CD4-positive, alpha-beta T cell treated with Interleukin-12 subunit alpha and Interleukin-12 subunit beta, for 1 hour (primary cell): ENCODE measurements around the gene CATSPERE.
"Not testable (repeated sequence)": the region's sequence is repeated elsewhere in the genome, so short reads cannot be mapped to it uniquely, and the experiment has no call there.

Experiments
- DNase-seq: peaks from one replicate; pipeline ENCODE4 v3.0.0-alpha.2; 2020

Gene CATSPERE

GRCh38 chr1:244639561-244639960 is 178.5 kb downstream of the CATSPERE start:
- DNase-seq: no peak

- no peak for DNase-seq
Observed at GRCh38 chr1:244640917-244641316, 179.8 kb downstream of the CATSPERE start.

GRCh38 chr1:244642526-244642925 is 181.5 kb downstream of the CATSPERE start:
- no peak for DNase-seq

GRCh38 chr1:244642988-244643387 is 181.9 kb downstream of the CATSPERE start:
- no peak for DNase-seq

- no peak for DNase-seq
Observed at GRCh38 chr1:244645414-244645813, 184.3 kb downstream of the CATSPERE start.

- DNase-seq: no peak
Observed at GRCh38 chr1:244645890-244646289, 184.8 kb downstream of the CATSPERE start.

- no peak for DNase-seq
Observed at GRCh38 chr1:244647819-244648218, 186.7 kb downstream of the CATSPERE start.

GRCh38 chr1:244651956-244652622 is 191.0 kb downstream of the CATSPERE start:
- DNase-seq: peak; percentile 5

GRCh38 chr1:244652623-244653438 is 191.8 kb downstream of the CATSPERE start, which contains the start of gene DESI2:
Gene DESI2, plus strand, starts transcription at chr1:244653126. Its CDS starts 188 bp downstream, at chr1:244653314.
- DNase-seq: peak; percentile 99

GRCh38 chr1:244653439-244654107 is 192.5 kb downstream of the CATSPERE start:
- DNase-seq: no peak

GRCh38 chr1:244654108-244655038 is 193.3 kb downstream of the CATSPERE start:
- DNase-seq: no peak

- DNase-seq: no peak
Observed at GRCh38 chr1:244655186-244655585, 194.1 kb downstream of the CATSPERE start.

- no peak for DNase-seq
Observed at GRCh38 chr1:244657421-244657820, 196.3 kb downstream of the CATSPERE start.

GRCh38 chr1:244659694-244660093 is 198.6 kb downstream of the CATSPERE start:
- no peak for DNase-seq

GRCh38 chr1:244660595-244660994 is 199.5 kb downstream of the CATSPERE start:
- no peak for DNase-seq

- DNase-seq: not testable (repeated sequence)
Observed at GRCh38 chr1:244661569-244662312, 200.7 kb downstream of the CATSPERE start.

GRCh38 chr1:244662599-244662998 is 201.5 kb downstream of the CATSPERE start:
- no peak for DNase-seq

- no peak for DNase-seq
Observed at GRCh38 chr1:244664353-244664752, 203.3 kb downstream of the CATSPERE start.

- DNase-seq: no peak
Observed at GRCh38 chr1:244665771-244666217, 204.7 kb downstream of the CATSPERE start.

- DNase-seq: not testable (repeated sequence)
Observed at GRCh38 chr1:244666672-244667418, 205.8 kb downstream of the CATSPERE start.

- DNase-seq: no peak
Observed at GRCh38 chr1:244667797-244668196, 206.7 kb downstream of the CATSPERE start.
